ENCODE data around the gene PALLD. TPM values are rescaled to one million over a fixed set of nuclear protein-coding genes. Genes with fewer than 3 reads are reported as not detected.

PALLD gene
- total RNA-seq, 5 donors from 2014 or later (not counting 1 experiment from before 2014, with no cell fraction given), result 0.56 to 1.9 (median 0.93) TPM

GRCh38 chr4:168593399-168593798 lies 96.5 kb downstream of the PALLD start:
- Mint-ChIP-seq H3K4me3 (no peak overlapping the region), H3K27ac (no peak overlapping the region), H3K9me3 (no peaks in the 10 kb centered on the region), H3K36me3 (no peaks in the 10 kb centered on the region), H3K27me3 (peaks cover 5% of the 10 kb centered on the region in 2 donors), H3K4me1 (no peaks in the 10 kb centered on the region)
- H3K9me3 ChIP-seq, result no peaks in the 10 kb centered on the region
- H3K36me3 ChIP-seq (ENCODE audit: control insufficient read depth in 2 of 2, extremely low read depth in 1 of 2, insufficient read depth in 1 of 2, low read length in 1 of 2), result no peaks in the 10 kb centered on the region
- no peak overlapping the region for H3K4me3 ChIP-seq (ENCODE audit: control insufficient read depth in 1 of 2, extremely low read depth in 1 of 2, low read length in 1 of 2)
- DNase-seq (no peak), ATAC-seq (replicated peaks in 1 of 4) (no peak)
- no peak overlapping the region for H3K27ac ChIP-seq (ENCODE audit: low read length)
- POLR2A ChIA-PET, result interaction anchor here in 1 of 2 donors (0.6 kb wide), 2 partner anchors 971 to 1015 kb away, joined by 3 to 5 read pairs; no protein-coding TSS in a partner anchor
- CTCF ChIA-PET, result interaction anchor here in 1 of 2 donors (0.6 kb wide), 1 partner anchor 1256 kb away, joined by 5 read pairs; no protein-coding TSS in a partner anchor
- no peaks in the 10 kb centered on the region for H3K4me1 ChIP-seq (ENCODE audit: control insufficient read depth in 1 of 2, extremely low read depth in 1 of 2, insufficient read depth in 2 of 2, low read length in 2 of 2)
- WGBS (ENCODE audit: insufficient coverage), result 40% methylated on average over 1 of the region's 4 CpGs
- H3K27me3 ChIP-seq (replicated peaks in 1 of 2; ENCODE audit: control insufficient read depth in 2 of 2, extremely low read depth in 1 of 2, insufficient read depth in 2 of 2, low read length in 1 of 2), result no peaks in the 10 kb centered on the region

GRCh38 chr4:168594121-168594520 lies 97.3 kb downstream of the PALLD start:
- H3K4me1 ChIP-seq (ENCODE audit: control insufficient read depth in 1 of 2, extremely low read depth in 1 of 2, insufficient read depth in 2 of 2, low read length in 2 of 2), result no peaks in the 10 kb centered on the region
- peaks cover 5% of the 10 kb centered on the region in 2 donors for H3K27me3 Mint-ChIP-seq
- H3K36me3 Mint-ChIP-seq, result no peaks in the 10 kb centered on the region
- no peak for DNase-seq
- no peak overlapping the region for H3K4me3 Mint-ChIP-seq
- no peaks in the 10 kb centered on the region for H3K9me3 ChIP-seq
- no peak for ATAC-seq (replicated peaks in 1 of 4)
- H3K27ac Mint-ChIP-seq, result no peak overlapping the region
- H3K9me3 Mint-ChIP-seq, result no peaks in the 10 kb centered on the region
- no peaks in the 10 kb centered on the region for H3K36me3 ChIP-seq (ENCODE audit: control insufficient read depth in 2 of 2, extremely low read depth in 1 of 2, insufficient read depth in 1 of 2, low read length in 1 of 2)
- POLR2A ChIA-PET, result interaction anchor here in 1 of 2 donors (0.5 kb wide), 1 partner anchor 30 kb away, joined by 3 read pairs; no protein-coding TSS in a partner anchor
- no peaks in the 10 kb centered on the region for H3K27me3 ChIP-seq (replicated peaks in 1 of 2; ENCODE audit: control insufficient read depth in 2 of 2, extremely low read depth in 1 of 2, insufficient read depth in 2 of 2, low read length in 1 of 2)
- no peak overlapping the region for H3K27ac ChIP-seq (ENCODE audit: low read length)
- H3K4me3 ChIP-seq (ENCODE audit: control insufficient read depth in 1 of 2, extremely low read depth in 1 of 2, low read length in 1 of 2), result no peak overlapping the region
- 59% methylated on average over 2 of the region's 5 CpGs for WGBS (ENCODE audit: insufficient coverage)
- CTCF ChIA-PET, result no interaction called here
- H3K4me1 Mint-ChIP-seq, result no peaks in the 10 kb centered on the region

DNA sequence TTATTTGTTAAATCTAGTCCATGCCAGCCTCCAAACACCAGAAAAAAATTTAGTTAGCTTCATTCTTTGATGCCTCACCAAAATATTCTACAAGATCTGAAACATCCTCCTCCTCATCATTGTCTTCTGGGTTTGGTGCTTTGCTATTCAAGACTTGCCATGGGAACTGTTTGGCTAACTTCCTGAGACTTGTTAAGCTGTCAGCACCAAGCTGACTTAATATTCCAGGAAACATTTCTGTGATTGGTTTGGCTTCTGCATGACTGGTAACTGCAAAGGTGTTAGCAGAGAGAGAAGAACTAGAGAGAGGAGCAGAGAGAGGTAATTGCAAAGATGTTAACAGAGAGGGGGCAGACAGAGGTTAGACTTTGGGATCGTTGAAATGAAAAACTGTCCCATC lies 101.3 kb downstream of the PALLD start:
- peaks cover 0 to 3% of the 10 kb centered on the region in 2 experiments for H3K27me3 ChIP-seq (replicated peaks in 1 of 2; ENCODE audit: control insufficient read depth in 2 of 2, extremely low read depth in 1 of 2, insufficient read depth in 2 of 2, low read length in 1 of 2)
- H3K4me1 ChIP-seq (ENCODE audit: control insufficient read depth in 1 of 2, extremely low read depth in 1 of 2, insufficient read depth in 2 of 2, low read length in 2 of 2), result no peaks in the 10 kb centered on the region
- Mint-ChIP-seq H3K36me3 (no peaks in the 10 kb centered on the region), H3K27me3 (peaks cover 4% of the 10 kb centered on the region in 2 donors), H3K4me1 (no peaks in the 10 kb centered on the region), H3K27ac (no peak overlapping the region), H3K9me3 (no peaks in the 10 kb centered on the region), H3K4me3 (no peak overlapping the region)
- ATAC-seq (replicated peaks in 1 of 4) (no peak), DNase-seq (no peak)
- ChIA-PET POLR2A (no interaction called here), CTCF (no interaction called here)
- no peak overlapping the region for H3K27ac ChIP-seq (ENCODE audit: low read length)
- H3K4me3 ChIP-seq (ENCODE audit: control insufficient read depth in 1 of 2, extremely low read depth in 1 of 2, low read length in 1 of 2), result no peak overlapping the region
- no CpG with 5 or more reads among the region's 1 CpG for WGBS (ENCODE audit: insufficient coverage)
- no peaks in the 10 kb centered on the region for H3K9me3 ChIP-seq
- H3K36me3 ChIP-seq (ENCODE audit: control insufficient read depth in 2 of 2, extremely low read depth in 1 of 2, insufficient read depth in 1 of 2, low read length in 1 of 2), result no peaks in the 10 kb centered on the region

DNA sequence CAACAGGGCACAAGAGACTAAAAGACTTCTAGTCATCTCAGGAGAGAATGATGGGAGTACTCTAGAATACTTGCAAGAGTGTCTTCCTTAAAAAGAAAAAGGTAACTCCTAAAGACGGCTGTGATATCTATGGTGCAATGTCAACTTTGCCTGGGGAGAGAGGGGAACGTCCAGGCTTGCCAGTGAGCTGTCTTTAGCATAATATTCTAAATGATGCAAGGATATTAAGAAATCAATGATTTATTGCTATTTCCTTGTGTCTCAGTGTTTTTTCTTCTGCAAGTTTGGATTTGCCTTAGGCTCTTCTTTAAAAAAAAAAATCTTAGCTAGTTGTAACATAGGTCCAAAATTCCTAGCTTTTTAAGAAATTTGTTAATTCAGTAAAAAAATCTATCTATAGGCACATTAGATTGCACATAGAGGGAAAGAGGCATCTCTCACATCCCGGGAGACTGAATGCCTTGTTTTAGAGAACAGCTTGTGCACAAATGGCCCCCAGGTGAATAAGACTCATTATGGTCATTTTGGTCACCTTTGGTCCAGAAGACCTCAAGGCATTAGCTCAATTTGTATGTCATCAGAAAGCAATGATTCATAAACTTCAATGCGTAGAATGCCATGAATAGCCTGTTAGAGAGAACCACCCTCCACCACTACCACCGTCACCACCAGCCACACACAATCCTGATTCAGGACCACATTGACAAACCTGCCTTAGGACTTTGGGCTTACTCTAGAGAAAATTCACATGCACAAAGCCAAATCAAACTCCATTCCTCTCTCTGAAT lies 104.1 kb downstream of the PALLD start:
- Histone ChIP-seq H3K4me1 (ENCODE audit: control insufficient read depth in 1 of 2, extremely low read depth in 1 of 2, insufficient read depth in 2 of 2, low read length in 2 of 2) (no peaks in the 10 kb centered on the region), H3K27me3 (replicated peaks in 1 of 2; ENCODE audit: control insufficient read depth in 2 of 2, extremely low read depth in 1 of 2, insufficient read depth in 2 of 2, low read length in 1 of 2) (peaks cover 0 to 3% of the 10 kb centered on the region in 2 experiments), H3K4me3 (ENCODE audit: control insufficient read depth in 1 of 2, extremely low read depth in 1 of 2, low read length in 1 of 2) (no peak overlapping the region), H3K36me3 (ENCODE audit: control insufficient read depth in 2 of 2, extremely low read depth in 1 of 2, insufficient read depth in 1 of 2, low read length in 1 of 2) (no peaks in the 10 kb centered on the region), H3K27ac (ENCODE audit: low read length) (no peak overlapping the region), H3K9me3 (no peaks in the 10 kb centered on the region)
- DNase-seq (no peak), ATAC-seq (replicated peaks in 1 of 4) (no peak)
- Mint-ChIP-seq H3K9me3 (no peaks in the 10 kb centered on the region), H3K36me3 (no peaks in the 10 kb centered on the region), H3K4me1 (no peaks in the 10 kb centered on the region), H3K27me3 (peaks cover 4% of the 10 kb centered on the region in 2 donors), H3K27ac (no peak overlapping the region), H3K4me3 (no peak overlapping the region)
- CTCF ChIA-PET, result interaction anchor here in 1 of 2 donors (0.6 kb wide), 1 partner anchor 53 kb away, joined by 3 read pairs; no protein-coding TSS in a partner anchor
- POLR2A ChIA-PET, result interaction anchor here in 1 of 2 donors (0.6 kb wide), 2 partner anchors 13 to 21 kb away, joined by 3 to 4 read pairs; no protein-coding TSS in a partner anchor
- 85% methylated on average over 4 of the region's 5 CpGs for whole genome bisulfite sequencing (ENCODE audit: insufficient coverage)

DNA sequence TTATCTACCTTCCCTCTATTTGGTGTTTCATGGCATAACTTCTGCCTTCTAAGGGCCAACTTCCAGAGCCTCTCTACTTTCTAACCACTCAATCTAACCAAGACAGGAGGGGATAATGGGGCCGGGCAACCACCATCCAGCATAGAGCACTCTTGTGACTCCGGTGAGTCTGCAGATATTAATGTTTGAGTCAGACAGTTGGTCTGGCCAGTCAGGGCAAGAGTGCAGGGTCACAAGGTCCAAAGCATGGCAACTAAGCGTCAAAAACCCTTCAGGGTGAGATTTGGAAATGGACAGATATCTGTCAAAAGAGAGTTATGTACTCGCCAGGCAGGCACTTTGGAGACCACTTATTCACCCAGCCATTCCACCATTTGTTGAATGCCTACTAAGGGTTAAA lies 105.0 kb downstream of the PALLD start:
- H3K4me1 ChIP-seq (ENCODE audit: control insufficient read depth in 1 of 2, extremely low read depth in 1 of 2, insufficient read depth in 2 of 2, low read length in 2 of 2), result no peaks in the 10 kb centered on the region
- H3K9me3 ChIP-seq, result no peaks in the 10 kb centered on the region
- ATAC-seq (replicated peaks in 1 of 4) (no peak), DNase-seq (no peak)
- ChIA-PET POLR2A (interaction anchor here in 1 of 2 donors (0.6 kb wide), 1 partner anchor 12 kb away, joined by 4 read pairs; no protein-coding TSS in a partner anchor), CTCF (no interaction called here)
- Mint-ChIP-seq H3K27me3 (peaks cover 4% of the 10 kb centered on the region in 2 donors), H3K9me3 (no peaks in the 10 kb centered on the region), H3K27ac (no peak overlapping the region), H3K4me1 (no peaks in the 10 kb centered on the region), H3K4me3 (no peak overlapping the region), H3K36me3 (no peaks in the 10 kb centered on the region)
- H3K4me3 ChIP-seq (ENCODE audit: control insufficient read depth in 1 of 2, extremely low read depth in 1 of 2, low read length in 1 of 2), result no peak overlapping the region
- no peaks in the 10 kb centered on the region for H3K36me3 ChIP-seq (ENCODE audit: control insufficient read depth in 2 of 2, extremely low read depth in 1 of 2, insufficient read depth in 1 of 2, low read length in 1 of 2)
- H3K27me3 ChIP-seq (replicated peaks in 1 of 2; ENCODE audit: control insufficient read depth in 2 of 2, extremely low read depth in 1 of 2, insufficient read depth in 2 of 2, low read length in 1 of 2), result peaks cover 0 to 3% of the 10 kb centered on the region in 2 experiments
- WGBS (ENCODE audit: insufficient coverage), result 100% methylated on average over 2 of the region's 4 CpGs
- no peak overlapping the region for H3K27ac ChIP-seq (ENCODE audit: low read length)

- H3K4me1 ChIP-seq (ENCODE audit: control insufficient read depth in 1 of 2, extremely low read depth in 1 of 2, insufficient read depth in 2 of 2, low read length in 2 of 2), result no peaks in the 10 kb centered on the region
- no peak overlapping the region for H3K4me3 ChIP-seq (ENCODE audit: control insufficient read depth in 1 of 2, extremely low read depth in 1 of 2, low read length in 1 of 2)
- CTCF ChIA-PET, result no interaction called here
- H3K36me3 ChIP-seq (ENCODE audit: control insufficient read depth in 2 of 2, extremely low read depth in 1 of 2, insufficient read depth in 1 of 2, low read length in 1 of 2), result no peaks in the 10 kb centered on the region
- no peak for DNase-seq
- no peak overlapping the region for H3K4me3 Mint-ChIP-seq
- H3K36me3 Mint-ChIP-seq, result no peaks in the 10 kb centered on the region
- WGBS (ENCODE audit: insufficient coverage), result 91% methylated on average over 2 of the region's 7 CpGs
- no peak overlapping the region for H3K27ac ChIP-seq (ENCODE audit: low read length)
- H3K9me3 ChIP-seq, result no peaks in the 10 kb centered on the region
- POLR2A ChIA-PET, result no interaction called here
- peaks cover 0 to 6% of the 10 kb centered on the region in 2 experiments for H3K27me3 ChIP-seq (replicated peaks in 1 of 2; ENCODE audit: control insufficient read depth in 2 of 2, extremely low read depth in 1 of 2, insufficient read depth in 2 of 2, low read length in 1 of 2)
- no peak for ATAC-seq (replicated peaks in 1 of 4)
- no peaks in the 10 kb centered on the region for H3K9me3 Mint-ChIP-seq
- no peaks in the 10 kb centered on the region for H3K4me1 Mint-ChIP-seq
- no peak overlapping the region for H3K27ac Mint-ChIP-seq
- H3K27me3 Mint-ChIP-seq, result peaks cover 2 to 10% of the 10 kb centered on the region in 2 donors
Observed at GRCh38 chr4:168604496-168605373, 107.9 kb downstream of the PALLD start.
